ENCODE measurements around the gene NELL2. TPM values are rescaled to one million over a fixed set of nuclear protein-coding genes. Genes with fewer than 3 reads are reported as not detected.

NELL2 gene
- total RNA-seq, 2 donors from 2014 or later, result 5.8 to 7.2 TPM

DNA sequence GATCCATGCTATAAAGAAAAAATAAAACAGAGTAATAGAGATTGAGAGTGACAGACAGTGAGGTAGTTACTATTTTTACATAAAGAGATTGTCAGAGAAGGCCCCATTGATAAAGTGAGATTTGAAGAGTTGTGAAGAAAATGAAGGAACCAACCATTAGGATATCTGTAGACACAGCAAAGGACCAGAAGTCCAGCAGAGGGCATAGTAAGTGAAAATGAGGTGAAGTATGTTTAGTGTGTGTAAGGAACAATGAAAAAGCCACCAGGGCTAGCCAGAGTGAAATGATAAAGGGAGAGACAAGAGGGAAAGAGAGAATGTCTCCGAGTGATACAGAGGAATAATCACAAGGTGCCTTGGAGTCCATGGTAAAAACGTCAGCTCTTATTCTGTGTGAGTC lies 411.0 kb downstream of the NELL2 start:
- Histone ChIP-seq H3K27me3 (replicated peaks; ENCODE audit: insufficient read depth) (no peaks in the 10 kb centered on the region), H3K9me3 (no peaks in the 10 kb centered on the region), H3K27ac (no peak overlapping the region), H3K4me1 (replicated peaks) (no peaks in the 10 kb centered on the region), H3K4me3 (no peak overlapping the region), H3K36me3 (no peaks in the 10 kb centered on the region)
- TF ChIP-seq POLR2AphosphoS5 (IDR thresholded peaks at IDR 0.05), result no peak
- no peak for TF ChIP-seq POLR2A (IDR thresholded peaks at IDR 0.05)
- TF ChIP-seq, protein P1, sequence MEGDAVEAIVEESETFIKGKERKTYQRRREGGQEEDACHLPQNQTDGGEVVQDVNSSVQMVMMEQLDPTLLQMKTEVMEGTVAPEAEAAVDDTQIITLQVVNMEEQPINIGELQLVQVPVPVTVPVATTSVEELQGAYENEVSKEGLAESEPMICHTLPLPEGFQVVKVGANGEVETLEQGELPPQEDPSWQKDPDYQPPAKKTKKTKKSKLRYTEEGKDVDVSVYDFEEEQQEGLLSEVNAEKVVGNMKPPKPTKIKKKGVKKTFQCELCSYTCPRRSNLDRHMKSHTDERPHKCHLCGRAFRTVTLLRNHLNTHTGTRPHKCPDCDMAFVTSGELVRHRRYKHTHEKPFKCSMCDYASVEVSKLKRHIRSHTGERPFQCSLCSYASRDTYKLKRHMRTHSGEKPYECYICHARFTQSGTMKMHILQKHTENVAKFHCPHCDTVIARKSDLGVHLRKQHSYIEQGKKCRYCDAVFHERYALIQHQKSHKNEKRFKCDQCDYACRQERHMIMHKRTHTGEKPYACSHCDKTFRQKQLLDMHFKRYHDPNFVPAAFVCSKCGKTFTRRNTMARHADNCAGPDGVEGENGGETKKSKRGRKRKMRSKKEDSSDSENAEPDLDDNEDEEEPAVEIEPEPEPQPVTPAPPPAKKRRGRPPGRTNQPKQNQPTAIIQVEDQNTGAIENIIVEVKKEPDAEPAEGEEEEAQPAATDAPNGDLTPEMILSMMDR (IDR thresholded peaks at IDR 0.05), result no peak
- WGBS, result 90% methylated on average over 2 of the region's 2 CpGs
- DNase-seq (ENCODE audit: low spot score), result no peak
- intact Hi-C loops (cut with DNase I), result no loop called here

DNA sequence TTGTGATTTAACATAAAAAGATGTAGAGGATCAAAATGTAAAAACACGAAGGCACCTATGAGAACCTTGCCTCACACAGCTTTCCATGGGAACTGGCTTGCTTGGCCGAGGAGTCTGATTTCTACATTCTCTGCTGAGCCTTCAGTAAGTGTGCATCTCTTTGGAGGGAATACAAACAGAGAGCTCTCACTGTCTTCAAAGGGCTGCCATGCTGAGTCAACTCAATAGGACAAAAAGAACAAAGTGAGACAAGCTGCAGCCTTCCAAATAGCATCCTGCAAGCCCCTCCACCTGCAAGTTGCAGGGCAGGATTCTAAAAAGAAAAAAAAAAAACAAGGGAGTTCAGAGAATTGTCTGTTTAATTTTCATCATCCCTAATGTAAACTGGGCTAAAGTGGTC lies 411.9 kb downstream of the NELL2 start:
- intact Hi-C loops (cut with DNase I), result no loop called here
- Histone ChIP-seq H3K27ac (no peak overlapping the region), H3K27me3 (replicated peaks; ENCODE audit: insufficient read depth) (no peaks in the 10 kb centered on the region), H3K9me3 (no peaks in the 10 kb centered on the region), H3K4me3 (no peak overlapping the region), H3K36me3 (no peaks in the 10 kb centered on the region), H3K4me1 (replicated peaks) (no peaks in the 10 kb centered on the region)
- no peak for DNase-seq (ENCODE audit: low spot score)
- TF ChIP-seq POLR2AphosphoS5 (IDR thresholded peaks at IDR 0.05), result no peak
- no peak for TF ChIP-seq POLR2A (IDR thresholded peaks at IDR 0.05)
- TF ChIP-seq, protein P1 (IDR thresholded peaks at IDR 0.05), result no peak
- 34% methylated on average over 2 of the region's 2 CpGs for WGBS

DNA sequence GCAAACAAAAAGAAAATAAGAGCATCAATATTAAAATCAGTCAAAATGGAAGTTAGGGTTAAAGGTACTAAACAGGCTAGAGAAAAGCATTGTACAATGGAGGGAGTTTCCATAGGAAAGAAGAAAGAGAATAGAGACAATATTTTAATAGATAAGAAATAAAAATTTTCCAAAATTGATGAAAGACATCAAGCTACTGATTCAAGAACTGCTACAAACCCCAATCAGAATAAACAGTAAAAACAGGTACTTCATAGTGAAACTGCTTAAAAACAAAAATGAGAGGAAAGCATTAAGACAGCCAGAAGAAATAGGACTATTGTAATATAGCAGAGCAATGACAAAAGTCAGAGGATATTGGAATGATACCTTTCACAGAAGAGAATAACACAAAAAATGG lies 413.4 kb downstream of the NELL2 start:
- no peak for TF ChIP-seq POLR2AphosphoS5 (IDR thresholded peaks at IDR 0.05)
- no peak for TF ChIP-seq POLR2A (IDR thresholded peaks at IDR 0.05)
- TF ChIP-seq, protein P1 (IDR thresholded peaks at IDR 0.05), result no peak
- Histone ChIP-seq H3K9me3 (no peaks in the 10 kb centered on the region), H3K4me3 (no peak overlapping the region), H3K36me3 (no peaks in the 10 kb centered on the region), H3K27ac (no peak overlapping the region), H3K4me1 (replicated peaks) (no peaks in the 10 kb centered on the region), H3K27me3 (replicated peaks; ENCODE audit: insufficient read depth) (no peaks in the 10 kb centered on the region)
- no peak for DNase-seq (ENCODE audit: low spot score)
- intact Hi-C loops (cut with DNase I), result no loop called here

DNA sequence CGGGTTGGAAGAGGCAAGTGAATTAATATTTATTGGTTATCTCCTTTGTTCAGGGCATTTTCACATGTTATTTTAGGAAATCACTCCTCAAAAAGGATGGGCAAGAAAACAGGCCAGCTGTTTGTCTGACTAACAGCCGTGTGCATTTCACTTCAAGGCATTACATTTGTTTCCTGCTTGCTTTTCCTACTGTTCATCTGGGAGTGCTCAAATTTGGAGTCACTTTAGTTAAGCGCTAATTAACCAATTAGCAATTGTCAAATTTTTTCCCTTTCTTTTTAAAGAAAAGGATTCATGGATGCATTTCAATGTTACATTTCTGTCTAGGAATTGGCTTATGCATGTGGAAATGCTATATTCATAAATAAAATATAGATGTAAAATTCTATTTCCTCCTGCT lies 415.9 kb downstream of the NELL2 start:
- intact Hi-C loops (cut with DNase I), result no loop called here
- no peaks in the 10 kb centered on the region for H3K9me3 ChIP-seq
- H3K27ac ChIP-seq, result no peak overlapping the region
- TF ChIP-seq POLR2AphosphoS5 (IDR thresholded peaks at IDR 0.05) (no peak), POLR2A (IDR thresholded peaks at IDR 0.05) (no peak)
- TF ChIP-seq, protein P1 (IDR thresholded peaks at IDR 0.05), result no peak
- H3K4me1 ChIP-seq (replicated peaks), result no peaks in the 10 kb centered on the region
- 75% methylated on average over 3 of the region's 3 CpGs for WGBS
- no peak for DNase-seq (ENCODE audit: low spot score)
- no peaks in the 10 kb centered on the region for H3K27me3 ChIP-seq (replicated peaks; ENCODE audit: insufficient read depth)
- no peak overlapping the region for H3K4me3 ChIP-seq
- no peaks in the 10 kb centered on the region for H3K36me3 ChIP-seq

DNA sequence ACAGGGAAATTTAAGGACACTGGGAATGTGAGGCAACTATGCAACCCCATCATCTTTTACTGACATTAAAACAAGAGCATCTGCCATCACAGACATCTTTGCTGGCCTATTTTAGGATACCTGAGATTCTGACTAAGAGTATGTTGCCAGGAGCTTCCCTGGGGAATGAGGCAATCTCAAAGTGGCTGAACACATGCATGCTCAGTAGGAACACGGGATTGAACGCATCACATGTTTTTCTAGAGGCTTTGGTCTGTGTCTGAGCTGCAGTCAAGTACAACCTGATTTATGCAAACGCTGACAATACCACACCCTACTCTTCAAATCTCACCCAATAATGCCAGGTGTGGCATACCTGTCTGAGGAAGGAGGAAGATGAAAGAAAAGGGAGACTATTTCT lies 416.5 kb downstream of the NELL2 start:
- H3K4me3 ChIP-seq, result no peak overlapping the region

More for the DNA sequence above, 416.5 kb downstream of the NELL2 start:
- Histone ChIP-seq H3K27me3 (replicated peaks; ENCODE audit: insufficient read depth) (no peaks in the 10 kb centered on the region), H3K9me3 (no peaks in the 10 kb centered on the region), H3K36me3 (no peaks in the 10 kb centered on the region), H3K27ac (no peak overlapping the region), H3K4me1 (replicated peaks) (no peaks in the 10 kb centered on the region)
- 84% methylated on average over 3 of the region's 3 CpGs for WGBS
- TF ChIP-seq POLR2A (IDR thresholded peaks at IDR 0.05) (no peak), POLR2AphosphoS5 (IDR thresholded peaks at IDR 0.05) (no peak)
- TF ChIP-seq, protein P1 (IDR thresholded peaks at IDR 0.05), result no peak
- no peak for DNase-seq (ENCODE audit: low spot score)
- intact Hi-C loops (cut with DNase I), result no loop called here

Small RNA genes lying within 50 kb of the gene (small RNA-seq; reads per million reads assigned to genes)
- 0 reads per million in 2 donors for gene RF00019

Other genes starting within 250 kb of the NELL2 start
- gene DBX2, start 174.8 kb upstream of the NELL2 start, total RNA-seq, result 1 to 10 TPM in 1 of 2 donors, not detected in 1; 2.7 TPM